Activated CD8-positive, alpha-beta memory T cell treated with anti-CD3 and anti-CD28 coated beads, Interleukin-2, amount 50 U/mL, for 4 hours (primary cell): ENCODE data around the gene DOCK4.

Experiments used
- DNase-seq: peaks from one replicate; pipeline ENCODE4 v3.0.0-alpha.2; 2020

Gene DOCK4

DNA sequence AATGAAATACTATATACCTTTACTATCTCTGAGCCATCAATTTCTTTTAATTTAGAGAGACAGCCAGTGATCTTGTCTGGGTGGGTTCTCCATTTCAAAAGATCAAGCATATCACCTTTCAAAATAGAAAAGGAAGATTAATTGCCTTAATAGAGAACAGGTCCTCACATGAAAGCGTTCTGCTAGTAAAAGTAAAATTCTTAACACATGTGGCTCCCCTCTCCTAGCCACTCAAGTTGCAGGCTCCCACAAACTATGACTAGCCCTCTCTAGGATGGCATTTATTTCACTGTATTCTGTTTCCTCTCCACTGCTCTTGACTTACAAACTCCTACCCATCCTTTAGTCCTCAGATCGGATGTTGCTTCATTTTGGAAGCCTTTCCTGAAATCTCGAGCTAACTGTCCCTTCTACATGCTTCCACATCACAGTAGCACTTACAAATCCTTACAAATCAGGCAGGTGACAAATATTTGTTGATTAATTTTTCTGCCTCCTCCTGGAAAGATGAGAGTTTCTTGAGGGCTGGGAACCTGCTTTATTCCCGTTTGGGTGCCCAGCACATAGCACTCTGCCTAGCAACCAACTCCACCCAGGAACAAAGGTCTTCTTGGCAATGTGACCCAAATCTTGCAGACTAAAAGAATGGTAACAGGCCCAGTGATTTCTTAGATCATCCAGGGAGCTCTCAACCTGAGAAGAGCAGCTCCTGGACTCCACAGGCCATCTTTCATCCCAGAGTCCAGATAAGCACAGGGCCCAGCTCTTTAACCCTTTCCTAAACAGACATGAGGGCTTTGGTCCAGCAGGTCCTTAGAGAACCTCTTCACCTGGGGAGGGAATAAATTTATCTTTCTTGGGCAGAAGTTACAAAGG is 333.5 kb downstream of the DOCK4 start:
- no peak for DNase-seq

DNA sequence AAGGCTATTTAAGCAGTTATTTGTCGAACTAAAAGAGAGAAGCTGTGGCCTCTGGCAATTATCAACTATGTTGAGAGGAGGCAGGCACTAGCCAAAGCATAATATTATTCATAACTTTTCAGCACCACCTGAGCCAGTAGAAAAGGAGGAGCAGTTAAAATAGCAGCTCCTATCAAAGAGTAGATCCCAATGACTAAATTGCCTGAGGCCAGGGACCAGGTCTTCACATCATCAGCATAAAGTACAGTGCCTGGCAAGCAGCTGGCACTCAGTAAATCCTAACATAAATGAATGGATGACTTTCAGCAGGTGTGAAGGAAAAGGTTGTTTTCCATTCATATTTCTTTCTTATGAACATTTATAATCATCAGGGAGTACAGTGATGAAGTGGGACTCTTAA is 334.9 kb downstream of the DOCK4 start:
- DNase-seq, result no peak

DNA sequence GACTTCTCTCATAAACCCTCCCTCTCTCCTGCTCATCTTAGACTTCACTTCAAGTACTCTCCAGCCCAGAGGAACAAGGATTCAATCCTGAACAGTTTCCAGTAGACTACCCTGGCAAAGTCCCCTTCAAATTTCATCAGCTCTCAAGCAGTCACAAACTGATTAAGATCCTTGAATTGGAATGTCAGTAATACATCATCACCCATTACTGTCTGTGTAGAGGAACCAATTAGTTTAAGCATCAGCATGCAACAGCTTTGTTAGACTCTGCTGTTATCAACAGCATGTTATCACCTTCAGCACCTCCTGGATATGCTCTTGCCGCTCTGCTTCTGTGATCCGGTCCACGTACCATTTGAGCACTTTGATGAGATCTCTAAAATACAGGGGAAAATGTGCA is 336.9 kb downstream of the DOCK4 start:
- DNase-seq, result no peak

DNA sequence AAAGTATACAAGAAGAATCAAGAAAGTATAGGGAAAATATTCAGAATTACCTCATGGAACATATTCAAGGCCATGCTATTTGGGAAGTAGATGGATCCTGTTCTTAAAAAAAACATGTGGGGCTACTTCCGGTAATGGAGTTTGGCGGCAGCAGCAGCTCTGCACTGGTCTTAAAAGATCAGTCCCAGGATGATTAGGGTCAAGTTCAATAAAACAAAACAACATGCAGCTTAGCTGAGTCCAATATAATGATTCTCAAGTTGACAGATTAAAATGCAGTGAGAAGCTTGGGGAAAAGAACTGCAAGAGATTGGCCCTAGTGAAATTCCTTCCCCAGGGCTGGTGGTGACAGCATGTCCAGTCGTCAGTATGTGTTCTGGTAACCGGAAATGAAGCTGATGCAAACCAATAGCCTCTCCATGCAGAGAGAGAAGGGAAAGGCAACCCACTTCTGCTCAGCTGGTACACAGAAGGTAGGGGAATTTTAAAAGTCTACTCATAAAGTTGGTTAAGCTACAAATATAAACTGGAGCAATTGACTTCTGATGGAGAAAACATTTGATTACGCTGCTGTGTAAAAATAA is 338.8 kb downstream of the DOCK4 start:
- no peak for DNase-seq

DNA sequence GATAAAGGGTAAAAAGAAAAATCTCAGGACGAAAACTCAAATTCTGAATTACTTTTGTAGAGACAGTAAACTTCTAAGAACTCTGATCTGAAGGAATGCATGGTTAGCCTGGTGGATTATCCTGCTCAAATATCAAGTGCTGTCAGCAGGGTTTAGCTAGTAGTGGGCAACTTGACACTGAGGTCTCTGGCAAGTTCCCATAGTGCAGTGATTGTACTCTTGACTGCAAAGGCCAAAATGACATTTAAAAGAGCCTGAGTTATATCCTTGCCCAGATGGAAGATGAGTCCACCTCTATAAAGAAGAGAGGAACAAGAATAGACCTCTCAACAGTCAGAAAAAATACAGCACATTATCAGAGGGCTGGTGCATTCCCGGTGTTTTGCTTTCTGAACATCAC is 339.4 kb downstream of the DOCK4 start:
- no peak for DNase-seq

DNA sequence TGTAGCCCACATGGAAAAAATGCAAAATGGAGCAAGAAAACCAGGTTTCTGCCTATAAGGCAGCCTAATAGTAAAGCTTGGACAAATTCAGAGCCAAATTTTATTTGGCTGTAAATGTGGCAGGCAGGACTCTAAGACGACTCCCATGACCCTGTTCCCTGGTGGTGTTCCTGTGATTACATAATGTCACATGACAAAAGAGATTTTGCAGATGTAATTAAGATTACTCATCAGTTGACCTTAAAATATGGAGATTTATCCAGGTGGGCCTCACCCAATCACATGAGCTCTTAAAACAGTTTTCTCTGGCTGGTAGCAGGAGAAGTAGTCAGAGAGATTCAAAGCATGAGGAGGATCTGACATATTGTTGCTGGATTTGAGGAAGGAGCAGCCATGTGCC is 340.8 kb downstream of the DOCK4 start:
- no peak for DNase-seq

DNA sequence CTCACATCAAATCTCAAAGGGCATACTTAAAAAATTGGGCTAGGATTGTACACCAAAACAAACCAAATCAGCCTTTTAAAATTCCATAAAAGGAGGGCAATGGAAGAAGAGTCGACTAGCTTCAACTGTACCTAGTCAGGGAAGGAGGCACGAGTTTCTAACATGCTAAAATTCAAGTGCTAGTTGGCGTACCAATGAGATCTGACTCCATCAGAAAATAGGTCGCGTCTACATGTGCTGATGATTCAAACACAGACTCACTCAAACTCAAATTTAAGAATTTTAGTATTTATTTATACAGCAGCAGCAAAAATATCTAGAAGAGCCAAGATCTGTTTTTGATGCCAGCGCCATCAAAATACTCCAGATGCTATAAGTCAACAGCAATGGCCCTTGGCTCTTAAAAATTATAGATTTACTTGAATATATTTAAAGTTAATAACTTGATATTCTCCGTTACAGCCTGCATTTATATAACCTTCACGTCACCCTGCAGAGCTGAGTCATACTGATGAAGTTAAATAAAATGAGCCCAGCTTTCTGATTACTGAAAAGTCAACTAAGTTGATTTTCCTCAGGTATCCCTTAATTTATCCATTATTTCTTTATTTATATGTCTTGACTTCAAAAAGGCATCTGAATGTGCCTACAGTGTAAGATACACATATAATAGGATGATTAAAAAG is 341.8 kb downstream of the DOCK4 start:
- DNase-seq, result no peak

DNA sequence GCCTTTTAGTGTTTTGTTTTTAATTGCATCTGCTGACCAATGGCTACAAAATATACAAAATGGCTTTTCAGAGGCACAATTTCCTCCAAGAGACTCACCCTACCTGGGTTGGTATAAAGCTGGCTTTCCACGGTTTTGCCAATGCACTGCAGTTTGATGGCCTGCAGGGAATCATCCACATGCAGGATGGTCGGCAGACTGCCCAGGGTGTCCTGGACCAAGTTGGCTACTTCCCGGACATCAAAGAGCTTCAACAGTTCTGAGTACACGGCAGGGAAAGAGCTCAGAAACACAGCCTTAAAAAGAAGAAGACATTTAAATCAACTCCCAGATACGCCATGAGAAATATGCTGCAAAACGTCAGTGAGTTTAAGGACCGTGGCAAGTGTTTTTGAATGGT is 342.9 kb downstream of the DOCK4 start:
- DNase-seq, result no peak

DNA sequence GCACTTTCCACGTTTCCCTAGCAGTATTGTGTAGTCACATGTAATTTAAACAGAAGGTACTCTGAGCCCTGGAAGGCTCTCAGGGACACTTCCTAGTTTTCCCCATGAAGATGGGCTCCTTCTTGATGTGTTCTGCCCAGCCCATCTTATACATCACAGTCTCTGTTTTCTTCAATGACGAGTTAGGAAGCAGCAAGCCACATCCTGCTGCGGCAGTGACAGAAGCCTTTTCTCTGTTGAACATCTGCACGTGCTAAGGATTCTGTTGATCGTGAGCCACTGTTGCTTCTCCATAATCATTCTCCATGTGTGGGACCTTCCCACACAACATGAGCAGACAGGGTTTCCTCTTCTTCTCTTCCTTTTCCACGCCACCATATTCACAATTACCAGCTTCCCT is 346.0 kb downstream of the DOCK4 start:
- DNase-seq, result no peak

DNA sequence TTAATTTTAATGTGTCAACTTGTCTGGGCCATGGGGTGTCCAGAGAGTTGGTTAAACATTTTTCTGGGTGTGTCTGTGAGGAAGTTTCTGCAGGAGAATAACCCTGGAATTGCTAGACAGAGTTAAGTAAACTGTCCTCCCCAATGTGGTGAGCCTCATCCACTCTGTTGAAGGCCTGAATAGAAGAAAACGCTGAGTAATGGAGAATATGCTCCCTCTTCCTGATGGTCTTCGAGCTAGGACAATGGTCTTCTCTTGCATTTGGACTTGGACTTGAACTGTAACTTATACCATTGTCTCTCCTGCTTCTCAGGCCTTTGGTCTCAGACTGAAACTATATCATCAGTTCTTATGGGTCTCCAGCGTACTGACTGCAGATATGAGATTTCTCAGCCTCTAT is 347.9 kb downstream of the DOCK4 start:
- DNase-seq, result no peak

DNA sequence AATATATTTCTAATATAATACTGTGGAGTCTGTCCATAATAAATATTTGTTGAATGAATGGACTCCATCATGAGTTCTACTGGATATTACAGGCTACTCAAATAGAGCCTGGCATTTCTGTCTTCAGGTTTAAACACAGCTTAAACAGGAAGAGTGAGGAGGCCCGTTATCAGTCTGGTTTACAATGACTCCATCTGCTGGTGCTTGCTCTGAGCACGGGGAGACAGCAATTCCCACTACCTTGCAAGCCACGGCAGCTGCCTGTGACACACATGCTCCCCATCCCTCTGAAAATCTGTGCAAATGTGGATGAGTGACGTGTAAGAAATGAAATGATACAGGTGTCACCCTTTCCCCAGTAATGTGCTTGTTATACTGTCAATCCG is 350.4 kb downstream of the DOCK4 start:
- DNase-seq, result no peak

DNA sequence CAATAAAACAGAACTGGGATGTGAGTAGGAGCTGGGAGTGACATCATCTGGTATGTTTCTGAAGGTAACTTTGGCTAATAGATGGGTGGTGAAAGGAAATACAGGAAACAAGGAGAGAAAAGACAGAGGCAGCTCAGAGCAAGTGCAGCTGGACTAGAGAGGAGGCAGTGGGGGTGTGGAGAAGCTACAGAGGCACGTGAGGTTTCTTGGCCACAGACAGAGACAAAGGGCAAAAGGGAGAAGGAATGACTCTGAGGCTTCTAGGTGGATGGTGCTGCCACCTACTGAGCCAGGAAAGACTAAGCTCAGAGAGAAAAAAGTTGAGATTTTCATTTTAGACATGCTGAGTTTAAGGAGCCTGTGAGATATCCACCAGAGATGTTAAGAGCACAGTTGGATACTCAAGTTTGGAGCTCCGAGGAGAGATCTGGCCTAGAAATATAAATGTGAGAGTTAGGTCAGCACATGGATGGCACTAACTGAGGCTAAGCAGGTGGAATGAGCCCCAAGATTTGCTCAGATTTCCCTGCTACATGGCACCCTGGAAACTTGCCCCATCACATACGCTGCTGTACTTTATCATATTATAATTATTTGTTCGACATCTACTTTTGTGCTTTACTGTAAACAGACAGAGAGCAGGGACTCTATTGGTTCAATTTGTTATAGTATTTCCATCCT is 350.9 kb downstream of the DOCK4 start:
- no peak for DNase-seq

DNA sequence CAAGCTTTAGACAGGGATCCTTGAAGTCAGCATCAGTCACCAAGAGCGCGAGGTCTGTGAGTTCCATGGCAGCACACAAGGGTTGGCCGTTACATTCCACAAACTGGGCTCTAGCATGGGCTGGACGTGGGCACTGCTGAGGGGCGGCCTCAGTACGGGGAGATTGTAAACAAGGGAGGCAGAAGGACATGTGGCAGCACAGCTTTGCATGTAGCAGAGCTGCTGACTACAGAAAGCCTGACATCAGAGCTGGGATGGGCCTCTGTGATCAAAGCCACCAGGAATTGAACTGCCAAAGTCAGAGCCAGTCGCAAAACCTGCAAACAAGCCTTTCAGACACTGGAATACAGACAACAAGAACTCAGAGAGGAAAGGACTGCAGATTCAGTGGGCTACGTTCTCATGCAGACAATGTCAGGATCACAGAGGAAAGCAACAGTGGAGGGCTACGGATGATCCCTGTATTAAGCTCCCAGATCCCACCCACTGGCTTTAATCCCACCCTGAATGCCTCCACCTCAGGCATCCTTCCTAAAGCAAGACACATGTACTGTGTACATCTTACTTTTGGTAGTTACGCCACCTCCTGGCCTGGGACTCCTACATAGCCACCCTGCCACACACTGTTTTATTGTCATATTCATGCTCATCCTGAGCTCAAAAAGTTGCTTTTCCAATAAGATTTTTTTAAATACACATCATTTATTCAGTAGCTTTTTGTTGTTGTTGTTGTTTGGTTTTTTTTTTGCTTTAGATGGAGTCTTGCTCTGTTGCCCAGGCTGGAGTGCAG is 352.8 kb downstream of the DOCK4 start:
- DNase-seq, result no peak

DNA sequence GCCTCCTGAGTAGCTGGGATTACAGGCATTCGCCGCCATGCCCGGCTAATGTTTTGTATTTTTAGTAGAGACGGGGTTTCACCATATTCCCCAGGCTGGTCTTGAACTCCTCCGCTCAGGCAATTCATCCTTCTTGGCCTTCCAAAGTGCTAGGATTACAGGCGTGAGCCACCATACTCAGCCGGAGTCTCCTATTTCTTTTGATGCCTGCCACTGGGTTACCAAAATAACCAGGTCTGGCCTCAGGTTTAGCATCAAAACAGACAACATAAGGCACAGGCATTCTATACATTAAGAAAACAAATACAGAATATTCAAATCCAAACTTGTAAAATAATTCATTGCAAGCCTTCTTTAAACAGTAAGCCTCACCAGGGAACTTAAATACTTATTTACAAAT is 354.1 kb downstream of the DOCK4 start:
- DNase-seq, result no peak

DNA sequence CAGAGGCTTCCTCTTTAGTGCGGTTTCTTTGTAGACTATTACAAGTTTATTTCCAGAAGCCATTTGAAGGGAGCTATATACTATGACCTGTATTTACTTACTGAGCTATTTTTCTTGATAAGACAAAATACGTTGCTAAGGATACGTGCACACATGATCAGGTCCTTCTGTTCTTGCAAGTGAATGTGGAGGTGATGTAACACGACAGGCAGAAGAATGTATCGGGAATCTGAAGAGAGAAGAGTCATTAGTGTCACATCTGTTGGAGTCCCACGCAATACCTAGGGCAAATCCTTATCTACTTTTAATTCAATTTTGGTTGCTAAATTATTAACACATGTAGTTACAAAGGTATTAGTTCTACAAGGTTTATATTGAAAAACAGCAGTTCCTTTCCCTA is 359.3 kb downstream of the DOCK4 start:
- DNase-seq, result no peak

DNA sequence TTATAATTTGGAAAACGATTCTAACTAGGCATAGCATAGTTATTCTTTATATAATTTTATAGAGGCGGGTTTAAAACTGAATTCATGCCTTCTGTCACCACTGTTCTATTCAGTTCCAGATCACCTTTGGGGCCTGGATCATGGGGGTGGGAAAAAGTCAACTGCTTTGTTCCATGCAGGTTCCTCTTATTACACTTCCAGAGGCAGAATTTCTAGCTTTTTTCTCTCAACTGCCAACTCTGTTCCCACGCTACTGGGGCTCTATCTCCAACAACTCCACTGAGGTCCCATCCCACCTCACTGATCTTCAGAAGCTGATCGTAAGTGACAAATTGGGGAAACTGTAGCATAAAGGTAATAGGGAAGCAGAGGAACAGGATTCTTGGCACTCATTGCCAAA is 360.3 kb downstream of the DOCK4 start:
- no peak for DNase-seq

DNA sequence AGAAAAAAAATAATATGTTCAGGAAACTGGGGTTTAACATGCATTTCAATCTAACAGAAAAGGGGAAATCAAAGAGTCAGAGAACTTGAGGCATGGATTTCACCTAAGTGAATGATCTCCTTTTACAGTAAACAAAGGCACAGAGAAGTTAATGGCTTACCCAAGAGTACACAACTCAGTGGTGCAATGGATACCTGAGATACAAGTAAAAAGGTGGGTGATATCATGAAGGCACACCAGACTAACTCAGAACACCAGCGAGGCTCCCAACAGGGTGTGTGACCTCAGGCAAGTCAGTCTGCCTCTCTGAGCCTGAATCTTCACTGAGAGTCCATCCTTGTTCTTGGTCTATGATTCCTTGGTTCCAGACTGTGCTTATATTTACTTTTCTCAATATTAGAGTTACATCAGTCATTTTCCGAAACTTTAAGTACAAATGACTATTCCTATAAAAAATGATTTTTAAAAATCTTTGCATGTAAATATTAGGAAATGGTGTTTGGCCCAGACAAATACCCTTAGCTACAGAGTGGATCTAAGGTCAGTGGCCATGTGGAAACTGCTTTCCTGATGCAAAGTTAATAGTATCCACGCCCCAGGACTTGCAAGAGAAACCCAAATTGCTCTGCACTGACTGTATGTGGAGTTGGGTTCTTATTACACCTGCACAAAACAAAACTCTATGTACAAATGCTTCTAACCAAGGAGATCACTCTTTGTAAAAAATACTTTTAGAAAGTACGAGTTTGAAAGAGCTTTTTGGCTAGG is 361.1 kb downstream of the DOCK4 start:
- no peak for DNase-seq

DNA sequence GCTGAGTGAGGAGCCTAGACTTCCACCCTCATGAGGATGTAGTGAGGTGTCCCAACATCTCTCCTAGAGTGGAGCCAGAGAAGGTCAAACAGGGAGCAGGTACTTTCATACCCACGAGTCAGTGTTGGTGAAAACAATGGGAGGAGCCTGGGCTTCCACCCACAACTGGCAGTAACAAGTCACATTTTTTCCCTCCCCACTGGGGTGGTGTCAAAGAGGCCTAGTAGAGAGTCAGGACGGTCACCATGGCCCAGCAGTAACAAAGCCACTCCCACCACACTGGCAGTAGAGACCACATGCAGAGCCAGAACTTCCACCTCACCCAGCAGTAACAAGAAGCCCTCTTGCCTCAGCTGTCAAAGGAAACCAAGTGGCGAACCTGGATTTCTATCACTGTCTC is 363.7 kb downstream of the DOCK4 start:
- no peak for DNase-seq

DNA sequence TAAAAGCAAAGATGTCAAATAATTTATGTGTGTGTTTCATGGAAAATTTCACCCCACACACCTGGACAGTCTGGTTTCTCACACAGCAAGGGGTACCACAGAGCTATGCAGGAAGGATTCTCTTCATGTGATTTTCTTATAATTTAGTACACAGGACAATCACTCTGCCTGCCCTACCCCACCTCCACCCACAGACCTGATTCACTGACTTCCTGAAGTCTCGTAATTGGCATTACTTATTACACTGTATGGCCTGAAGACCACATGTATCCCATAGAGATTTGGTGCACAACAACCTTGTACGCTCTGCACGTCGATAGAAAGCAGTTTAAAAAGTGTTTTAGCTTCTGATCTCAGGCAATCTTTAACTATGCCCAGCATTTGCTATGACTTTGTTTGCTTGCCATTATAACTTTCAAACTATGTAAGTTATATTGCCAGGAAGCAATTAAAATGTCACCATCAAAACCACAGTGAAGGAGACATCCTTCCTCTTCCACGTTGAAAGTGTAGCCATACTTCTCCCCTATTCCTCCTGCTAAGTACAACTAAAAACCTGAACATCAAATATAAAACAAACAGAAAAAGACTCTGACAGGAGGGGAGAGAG is 364.5 kb downstream of the DOCK4 start:
- no peak for DNase-seq

DNA sequence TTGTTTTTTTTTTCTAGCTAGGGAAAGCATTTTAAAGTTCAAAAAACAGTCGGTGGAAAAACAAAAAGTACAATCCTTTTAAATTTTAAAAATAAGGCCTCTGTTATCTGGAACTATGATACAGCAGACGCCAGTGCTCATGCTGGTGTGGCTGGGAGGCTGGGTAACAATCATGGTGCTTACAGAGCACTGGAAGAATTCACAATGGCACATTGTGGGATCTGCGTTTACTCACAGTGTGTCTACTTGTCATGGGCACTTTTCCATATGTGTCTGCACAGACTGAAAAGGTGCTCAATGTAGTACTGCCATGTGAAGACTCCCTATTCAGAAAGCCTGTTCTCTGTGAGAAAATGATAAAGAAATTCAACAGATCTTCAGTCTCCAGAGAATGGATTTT is 365.7 kb downstream of the DOCK4 start:
- DNase-seq, result no peak

DNA sequence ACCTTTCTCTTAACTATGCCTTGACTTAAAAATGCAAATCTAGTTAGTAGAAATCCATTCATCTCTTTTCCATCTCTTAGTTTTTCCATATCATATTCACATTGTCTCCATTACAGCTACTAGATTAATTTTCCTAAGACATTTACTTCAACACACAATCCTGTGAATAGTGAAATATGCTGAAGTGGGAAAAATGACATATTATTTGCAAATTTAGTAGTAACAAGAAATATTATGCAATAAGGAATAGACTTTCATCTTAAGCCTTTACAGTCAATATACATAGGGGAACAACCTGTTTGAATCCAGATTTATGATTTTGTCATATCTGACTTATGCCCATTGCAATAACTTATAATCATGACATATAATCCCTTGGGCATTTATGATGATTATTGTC is 366.9 kb downstream of the DOCK4 start:
- DNase-seq, result no peak

DNA sequence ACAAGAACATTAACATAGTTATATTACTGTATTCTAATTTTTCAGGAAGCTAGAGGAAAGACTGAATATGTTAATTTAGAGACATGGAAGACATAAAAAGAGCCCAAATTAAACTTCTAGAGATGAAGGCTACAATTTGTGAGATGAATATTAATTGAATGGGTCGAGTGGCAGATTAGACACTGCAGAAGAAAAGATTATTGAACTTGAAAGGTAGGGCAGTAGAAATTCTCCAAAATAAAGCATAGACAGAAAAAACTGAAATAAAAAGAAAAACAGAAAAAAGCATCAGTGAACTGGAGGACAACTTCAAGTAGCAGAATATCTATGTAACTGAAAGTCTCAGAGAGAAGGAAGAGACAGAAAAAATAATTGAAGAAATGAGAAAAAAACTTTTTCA is 369.6 kb downstream of the DOCK4 start:
- DNase-seq, result no peak
